Neural cell (in vitro differentiated cells): ENCODE measurements around the gene NACC2. TPM values are rescaled to one million over a fixed set of nuclear protein-coding genes. Genes with fewer than 3 reads are reported as not detected.

Experiments used
- H2AFZ ChIP-seq: fragments of 200-600, 300-800 bp; sonication (generic), shearing (Covaris generic); 2 replicates; pipeline ENCODE4 v1.6.0; 2014; ENCODE audit warnings: low read depth, mild to moderate bottlenecking, antibody characterized with exemption, low read length, moderate library complexity
- H3F3A ChIP-seq: fragments of 200-600 bp; shearing (Covaris generic); 2 replicates; pipeline ENCODE4 v1.6.1; 2016; ENCODE audit warnings: mild to moderate bottlenecking, moderate library complexity, mixed read lengths, antibody characterized with exemption, low read length; ENCODE audit not compliant: insufficient read depth, poor library complexity, severe bottlenecking
- H3K27ac ChIP-seq: fragments of 200-600, 300-800 bp; sonication (generic), shearing (Covaris generic); 2 replicates; pipeline ENCODE4 v1.5.1; 2014; ENCODE audit warnings: mild to moderate bottlenecking, low read length, moderate library complexity
- H3K27me3 ChIP-seq: fragments of 300-800, 200-600 bp; sonication (generic), shearing (Covaris generic); 2 replicates; pipeline ENCODE4 v1.6.0; 2014; ENCODE audit warnings: mild to moderate bottlenecking, low read depth, low read length, moderate library complexity; ENCODE audit not compliant: insufficient read depth
- H3K36me3 ChIP-seq: fragments of 300-800, 200-600 bp; sonication (generic), shearing (Covaris generic); 2 replicates; pipeline ENCODE4 v1.5.1; 2014; ENCODE audit warnings: mild to moderate bottlenecking, antibody characterized with exemption, low read length, moderate library complexity; ENCODE audit not compliant: insufficient read depth
- H3K4me2 ChIP-seq: fragments of 300-800, 200-600 bp; sonication (generic), shearing (Covaris generic); 2 replicates; pipeline ENCODE4 v1.6.0; 2014; ENCODE audit warnings: mild to moderate bottlenecking, low read length
- H3K4me3 ChIP-seq: fragments of 300-800, 200-600 bp; sonication (generic), shearing (Covaris generic); 2 replicates; pipeline ENCODE4 v1.5.1; 2014; ENCODE audit warnings: mild to moderate bottlenecking, low read length, moderate library complexity
- H3K79me2 ChIP-seq: fragments of 200-600 bp; shearing (Covaris generic); replicated peaks from 2 replicates; pipeline ENCODE4 v1.6.0; 2014; ENCODE audit warnings: mild to moderate bottlenecking, low read length, moderate library complexity; ENCODE audit not compliant: insufficient read depth
- H3K9ac ChIP-seq: fragments of 300-800, 200-600 bp; sonication (generic), shearing (Covaris generic); 2 replicates; pipeline ENCODE4 v1.6.1; 2016; ENCODE audit warnings: mild to moderate bottlenecking, low read length, mixed read lengths
- H3K9me2 ChIP-seq: fragments of 200-600 bp; shearing (Covaris generic); 2 replicates; pipeline ENCODE4 v1.6.1; 2016; ENCODE audit warnings: mild to moderate bottlenecking, low read length, mixed read lengths; ENCODE audit not compliant: insufficient read depth
- H3K9me3 ChIP-seq: fragments of 200-600, 300-800 bp; sonication (generic), shearing (Covaris generic); 2 replicates; pipeline ENCODE4 v1.6.1; 2016; ENCODE audit warnings: mild to moderate bottlenecking, mixed run types, low read length, moderate library complexity, mixed read lengths
- H4K20me1 ChIP-seq: fragments of 200-600 bp; shearing (Covaris generic); 2 replicates; pipeline ENCODE4 v1.6.1; 2016; ENCODE audit warnings: mild to moderate bottlenecking, mixed run types; ENCODE audit not compliant: insufficient read depth
- CTCF ChIP-seq: fragments of 450-650 bp; IDR thresholded peaks from 2 replicates; pipeline ENCODE4 v1.5.1; 2014; ENCODE audit warnings: antibody characterized with exemption, mild to moderate bottlenecking, moderate library complexity; ENCODE audit not compliant: poor library complexity, severe bottlenecking
- EP300 ChIP-seq: fragments of 450-650 bp; conservative IDR thresholded peaks from 2 replicates; pipeline ENCODE4 v1.6.1; 2014; ENCODE audit warnings: antibody characterized with exemption, mild to moderate bottlenecking, moderate library complexity; ENCODE audit not compliant: poor library complexity, severe bottlenecking
- EZH2 ChIP-seq: fragments of 200-600, 300-800 bp; shearing (Covaris generic), sonication (generic); IDR thresholded peaks from 2 replicates; pipeline ENCODE4 v1.6.1; 2014; ENCODE audit warnings: antibody characterized with exemption, low read length, borderline replicate concordance, mild to moderate bottlenecking; ENCODE audit not compliant: insufficient read depth, poor library complexity, severe bottlenecking
- MXI1 ChIP-seq: fragments of 450-650 bp; conservative IDR thresholded peaks from 2 replicates; pipeline ENCODE4 v1.6.1; 2014; ENCODE audit warnings: antibody characterized with exemption, mild to moderate bottlenecking; ENCODE audit not compliant: poor library complexity, severe bottlenecking
- POLR2AphosphoS5 ChIP-seq: IDR thresholded peaks from 2 replicates; pipeline ENCODE4 v1.6.1; 2012
- RAD21 ChIP-seq: fragments of 450-650 bp; conservative IDR thresholded peaks from 2 replicates; pipeline ENCODE4 v1.6.1; 2014; ENCODE audit warnings: antibody characterized with exemption, mild to moderate bottlenecking, moderate library complexity
- SMC3 ChIP-seq: fragments of 450-650 bp; conservative IDR thresholded peaks from 2 replicates; pipeline ENCODE4 v1.6.1; 2014; ENCODE audit warnings: antibody characterized with exemption, mild to moderate bottlenecking, moderate library complexity; ENCODE audit not compliant: poor library complexity
- TAF1 ChIP-seq: IDR thresholded peaks from 2 replicates; pipeline ENCODE4 v1.6.1; 2012; ENCODE audit warnings: low read depth
- polyA plus RNA-seq: library from polyadenylated mRNA; depleted of rRNA; stranded (reverse); fragments of >200 nt; gene quantifications from 2 replicates; pipeline ENCODE4 v1.2.3, GENCODE V29; 2014
- TF ChIP-seq, protein P1 (sequence below): IDR thresholded peaks from 2 replicates; pipeline ENCODE4 v1.6.1; 2012; ENCODE audit warnings: borderline replicate concordance

Gene NACC2
- polyA plus RNA-seq, 1 donor from 2014 or later: 1.7 TPM

DNA sequence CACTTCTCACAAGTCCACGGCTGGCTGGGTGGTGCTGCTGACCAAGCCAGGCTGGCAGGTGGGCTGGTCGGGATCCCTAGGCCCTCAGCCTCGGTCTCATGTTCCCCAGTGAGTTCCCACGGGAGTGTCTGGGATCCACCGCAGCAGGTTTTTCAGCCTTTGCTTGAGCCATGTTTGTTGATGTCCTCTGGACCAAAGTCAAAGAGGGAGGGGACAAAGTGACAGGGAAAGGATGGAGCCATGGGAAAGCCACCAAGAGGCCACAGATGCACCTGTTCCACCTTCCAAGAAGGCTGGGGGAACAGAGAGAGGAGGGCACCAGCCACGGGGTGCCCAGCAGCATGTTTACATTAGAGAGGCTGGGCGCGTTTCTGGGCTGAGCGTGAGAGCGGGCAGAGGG is 131.2 kb downstream of the NACC2 start:
- Histone ChIP-seq H3K4me3 (no peak overlapping the region), H2AFZ (no peak overlapping the region), H3K4me2 (no peak overlapping the region), H3K27me3 (no peaks in the 10 kb centered on the region), H3K36me3 (no peaks in the 10 kb centered on the region), H3K9me2 (no peaks in the 10 kb centered on the region), H3K79me2 (peaks cover 7% of the 10 kb centered on the region), H4K20me1 (no peaks in the 10 kb centered on the region), H3F3A (no peaks in the 10 kb centered on the region), H3K9ac (no peak overlapping the region), H3K9me3 (no peaks in the 10 kb centered on the region), H3K27ac (no peak overlapping the region)
- TF ChIP-seq TAF1: no peak
- no peak for TF ChIP-seq SMC3
- TF ChIP-seq POLR2AphosphoS5: no peak
- TF ChIP-seq, protein P1, sequence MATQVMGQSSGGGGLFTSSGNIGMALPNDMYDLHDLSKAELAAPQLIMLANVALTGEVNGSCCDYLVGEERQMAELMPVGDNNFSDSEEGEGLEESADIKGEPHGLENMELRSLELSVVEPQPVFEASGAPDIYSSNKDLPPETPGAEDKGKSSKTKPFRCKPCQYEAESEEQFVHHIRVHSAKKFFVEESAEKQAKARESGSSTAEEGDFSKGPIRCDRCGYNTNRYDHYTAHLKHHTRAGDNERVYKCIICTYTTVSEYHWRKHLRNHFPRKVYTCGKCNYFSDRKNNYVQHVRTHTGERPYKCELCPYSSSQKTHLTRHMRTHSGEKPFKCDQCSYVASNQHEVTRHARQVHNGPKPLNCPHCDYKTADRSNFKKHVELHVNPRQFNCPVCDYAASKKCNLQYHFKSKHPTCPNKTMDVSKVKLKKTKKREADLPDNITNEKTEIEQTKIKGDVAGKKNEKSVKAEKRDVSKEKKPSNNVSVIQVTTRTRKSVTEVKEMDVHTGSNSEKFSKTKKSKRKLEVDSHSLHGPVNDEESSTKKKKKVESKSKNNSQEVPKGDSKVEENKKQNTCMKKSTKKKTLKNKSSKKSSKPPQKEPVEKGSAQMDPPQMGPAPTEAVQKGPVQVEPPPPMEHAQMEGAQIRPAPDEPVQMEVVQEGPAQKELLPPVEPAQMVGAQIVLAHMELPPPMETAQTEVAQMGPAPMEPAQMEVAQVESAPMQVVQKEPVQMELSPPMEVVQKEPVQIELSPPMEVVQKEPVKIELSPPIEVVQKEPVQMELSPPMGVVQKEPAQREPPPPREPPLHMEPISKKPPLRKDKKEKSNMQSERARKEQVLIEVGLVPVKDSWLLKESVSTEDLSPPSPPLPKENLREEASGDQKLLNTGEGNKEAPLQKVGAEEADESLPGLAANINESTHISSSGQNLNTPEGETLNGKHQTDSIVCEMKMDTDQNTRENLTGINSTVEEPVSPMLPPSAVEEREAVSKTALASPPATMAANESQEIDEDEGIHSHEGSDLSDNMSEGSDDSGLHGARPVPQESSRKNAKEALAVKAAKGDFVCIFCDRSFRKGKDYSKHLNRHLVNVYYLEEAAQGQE: no peak
- no peak for TF ChIP-seq EP300
- TF ChIP-seq RAD21: no peak
- TF ChIP-seq CTCF: no peak
- TF ChIP-seq MXI1: no peak
- TF ChIP-seq EZH2: no peak

- H3K9me3 ChIP-seq: no peaks in the 10 kb centered on the region
- no peak overlapping the region for H3K4me2 ChIP-seq
- peaks cover 13% of the 10 kb centered on the region for H3K79me2 ChIP-seq
- no peak for TF ChIP-seq CTCF
- no peak for TF ChIP-seq SMC3
- TF ChIP-seq EP300: no peak
- no peak for TF ChIP-seq EZH2
- TF ChIP-seq, protein P1: no peak
- TF ChIP-seq MXI1: no peak
- no peak for TF ChIP-seq RAD21
- TF ChIP-seq TAF1: no peak
- no peak for TF ChIP-seq POLR2AphosphoS5
- H2AFZ ChIP-seq: no peak overlapping the region
- H4K20me1 ChIP-seq: no peaks in the 10 kb centered on the region
- no peaks in the 10 kb centered on the region for H3K9me2 ChIP-seq
- H3K9ac ChIP-seq: no peak overlapping the region
- no peaks in the 10 kb centered on the region for H3K36me3 ChIP-seq
- H3K4me3 ChIP-seq: no peak overlapping the region
- no peaks in the 10 kb centered on the region for H3F3A ChIP-seq
- no peak overlapping the region for H3K27ac ChIP-seq
- no peaks in the 10 kb centered on the region for H3K27me3 ChIP-seq
These were observed 131.8 kb downstream of the NACC2 start for GRCh38 chr9:135963338-135963737.
